Panc1 (cell line): Measurements from ENCODE around the gene GMFB.

Experiments used
- SIN3A ChIP-seq: IDR thresholded peaks from 2 replicates; pipeline ENCODE4 v1.6.1; 2012; ENCODE audit warnings: low read depth, mild to moderate bottlenecking, low read length, moderate library complexity, borderline replicate concordance; ENCODE audit not compliant: insufficient read depth
- TCF7L2 ChIP-seq: IDR thresholded peaks from 2 replicates; pipeline ENCODE4 v1.6.1; 2011; ENCODE audit warnings: mild to moderate bottlenecking, low read depth, low read length, inconsistent platforms
- TF ChIP-seq, protein P1 (sequence below): fragments of 450-650 bp; IDR thresholded peaks from 2 replicates; pipeline ENCODE4 v1.5.1; 2017; ENCODE audit warnings: mild to moderate bottlenecking
- TF ChIP-seq, protein P2 (sequence below), 2 experiments: IDR thresholded peaks; 2 replicates each; pipeline ENCODE4 v1.6.1; 2011 to 2012; ENCODE audit warnings: low read depth in 2 of 2, control low read depth in 1 of 2, low read length in 1 of 2, mild to moderate bottlenecking in 1 of 2, moderate library complexity in 1 of 2; ENCODE audit not compliant: insufficient read depth in 1 of 2

DNA sequence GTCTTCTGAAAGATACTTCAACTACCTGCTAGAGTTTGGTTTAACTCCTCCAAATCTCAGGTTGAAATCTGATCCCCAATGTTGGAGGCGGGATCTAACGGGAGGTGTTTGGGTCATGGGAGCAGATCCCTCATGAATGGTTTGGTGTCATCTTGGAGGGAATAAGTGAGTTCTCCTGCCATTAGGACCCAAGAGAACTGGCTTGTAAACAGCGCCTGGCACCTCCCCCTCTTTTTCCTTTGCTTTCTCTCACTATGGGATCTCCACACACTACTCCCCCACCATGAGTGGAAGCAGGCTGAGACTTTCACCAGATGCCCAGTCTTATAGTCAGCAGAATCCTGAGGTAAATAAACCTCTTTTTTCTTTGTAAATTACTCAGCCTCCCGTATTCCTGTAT is 50.1 kb downstream of the GMFB start:
- TF ChIP-seq, protein P1, sequence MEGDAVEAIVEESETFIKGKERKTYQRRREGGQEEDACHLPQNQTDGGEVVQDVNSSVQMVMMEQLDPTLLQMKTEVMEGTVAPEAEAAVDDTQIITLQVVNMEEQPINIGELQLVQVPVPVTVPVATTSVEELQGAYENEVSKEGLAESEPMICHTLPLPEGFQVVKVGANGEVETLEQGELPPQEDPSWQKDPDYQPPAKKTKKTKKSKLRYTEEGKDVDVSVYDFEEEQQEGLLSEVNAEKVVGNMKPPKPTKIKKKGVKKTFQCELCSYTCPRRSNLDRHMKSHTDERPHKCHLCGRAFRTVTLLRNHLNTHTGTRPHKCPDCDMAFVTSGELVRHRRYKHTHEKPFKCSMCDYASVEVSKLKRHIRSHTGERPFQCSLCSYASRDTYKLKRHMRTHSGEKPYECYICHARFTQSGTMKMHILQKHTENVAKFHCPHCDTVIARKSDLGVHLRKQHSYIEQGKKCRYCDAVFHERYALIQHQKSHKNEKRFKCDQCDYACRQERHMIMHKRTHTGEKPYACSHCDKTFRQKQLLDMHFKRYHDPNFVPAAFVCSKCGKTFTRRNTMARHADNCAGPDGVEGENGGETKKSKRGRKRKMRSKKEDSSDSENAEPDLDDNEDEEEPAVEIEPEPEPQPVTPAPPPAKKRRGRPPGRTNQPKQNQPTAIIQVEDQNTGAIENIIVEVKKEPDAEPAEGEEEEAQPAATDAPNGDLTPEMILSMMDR, result no peak
- TF ChIP-seq, protein P2, sequence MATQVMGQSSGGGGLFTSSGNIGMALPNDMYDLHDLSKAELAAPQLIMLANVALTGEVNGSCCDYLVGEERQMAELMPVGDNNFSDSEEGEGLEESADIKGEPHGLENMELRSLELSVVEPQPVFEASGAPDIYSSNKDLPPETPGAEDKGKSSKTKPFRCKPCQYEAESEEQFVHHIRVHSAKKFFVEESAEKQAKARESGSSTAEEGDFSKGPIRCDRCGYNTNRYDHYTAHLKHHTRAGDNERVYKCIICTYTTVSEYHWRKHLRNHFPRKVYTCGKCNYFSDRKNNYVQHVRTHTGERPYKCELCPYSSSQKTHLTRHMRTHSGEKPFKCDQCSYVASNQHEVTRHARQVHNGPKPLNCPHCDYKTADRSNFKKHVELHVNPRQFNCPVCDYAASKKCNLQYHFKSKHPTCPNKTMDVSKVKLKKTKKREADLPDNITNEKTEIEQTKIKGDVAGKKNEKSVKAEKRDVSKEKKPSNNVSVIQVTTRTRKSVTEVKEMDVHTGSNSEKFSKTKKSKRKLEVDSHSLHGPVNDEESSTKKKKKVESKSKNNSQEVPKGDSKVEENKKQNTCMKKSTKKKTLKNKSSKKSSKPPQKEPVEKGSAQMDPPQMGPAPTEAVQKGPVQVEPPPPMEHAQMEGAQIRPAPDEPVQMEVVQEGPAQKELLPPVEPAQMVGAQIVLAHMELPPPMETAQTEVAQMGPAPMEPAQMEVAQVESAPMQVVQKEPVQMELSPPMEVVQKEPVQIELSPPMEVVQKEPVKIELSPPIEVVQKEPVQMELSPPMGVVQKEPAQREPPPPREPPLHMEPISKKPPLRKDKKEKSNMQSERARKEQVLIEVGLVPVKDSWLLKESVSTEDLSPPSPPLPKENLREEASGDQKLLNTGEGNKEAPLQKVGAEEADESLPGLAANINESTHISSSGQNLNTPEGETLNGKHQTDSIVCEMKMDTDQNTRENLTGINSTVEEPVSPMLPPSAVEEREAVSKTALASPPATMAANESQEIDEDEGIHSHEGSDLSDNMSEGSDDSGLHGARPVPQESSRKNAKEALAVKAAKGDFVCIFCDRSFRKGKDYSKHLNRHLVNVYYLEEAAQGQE (IDR thresholded peaks at IDR 0.05; ENCODE audit: insufficient read depth in 1 of 2, low read depth in 2 of 2, low read length in 1 of 2), result no peak
- no peak for TF ChIP-seq TCF7L2
- no peak for TF ChIP-seq SIN3A
